K562 (cell line): Measurements from ENCODE around the gene CORIN. TPM values are rescaled to one million over a fixed set of nuclear protein-coding genes. Genes with fewer than 3 reads are reported as not detected.

Experiments
- ATAC-seq: fragments of 200-7000 bp; cut with Tn5 transposase; 3 replicates; pipeline ENCODE4 v1.9.1; 2020; ENCODE audit warnings: moderate library complexity
- BruUV-seq: library from RNA; stranded (reverse); fragments of 400-500 nt; replicated peaks from 2 replicates; lab custom pipeline; 2021; lab: Mats Ljungman, UMichigan
- CTCF ChIA-PET: fragments of 300-600 bp; formaldehyde crosslinking; extraction: SDS; loops from one replicate; lab custom pipeline; 2021; ENCODE audit warnings: low intra/inter-chr PET ratio; lab: Yijun Ruan, JAX
- POLR2A ChIA-PET: fragments of 300-600, 350-650 bp; sonication (Branson Sonifier 250); formaldehyde crosslinking; extraction: SDS; loops from one replicate; lab custom pipeline; 2021; ENCODE audit warnings: antibody characterized with exemption, inconsistent platforms; lab: Yijun Ruan, JAX
- DNase-seq, 4 experiments: peaks; one replicate each; pipeline versions ENCODE4 v3.0.0 to v3.0.0-alpha.2; 2011 to 2018; ENCODE audit warnings: low spot score in 3 of 4, mixed read lengths in 3 of 4; ENCODE audit errors: extremely low read depth in 1 of 4
- FAIRE-seq: peaks from 2 replicates; lab custom pipeline; 2011; peaks lifted over from hg19 to GRCh38; lab: Jason Lieb, UNC
- H2AFZ ChIP-seq: 2 replicates; pipeline ENCODE4 v1.6.0; 2011; ENCODE audit warnings: low read depth, low read length, control low read depth, inconsistent platforms
- H3K27ac ChIP-seq: fragments of 200-600 bp; 3 replicates; pipeline ENCODE4 v1.8.0; 2011; ENCODE audit warnings: low read depth, mild to moderate bottlenecking, control low read depth, inconsistent platforms, low read length, moderate library complexity, mixed read lengths; ENCODE audit errors: extremely low read depth
- H3K27me3 ChIP-seq, 2 experiments: fragments of 300-600 bp in 1 of 2; 2 replicates in 1 of 2; 3 replicates in 1 of 2; pipeline versions ENCODE4 v1.6.0 to v1.8.0; 2011; ENCODE audit warnings: inconsistent platforms in 2 of 2, low read length in 2 of 2, mild to moderate bottlenecking in 1 of 2, mixed read lengths in 1 of 2, moderate library complexity in 1 of 2; ENCODE audit not compliant: control insufficient read depth in 2 of 2, insufficient read depth in 2 of 2
- H3K36me3 ChIP-seq: fragments of 300-600 bp; 3 replicates; pipeline ENCODE4 v1.8.0; 2011; ENCODE audit warnings: mild to moderate bottlenecking, low read length, inconsistent platforms; ENCODE audit not compliant: control insufficient read depth, insufficient read depth
- H3K4me1 ChIP-seq, 2 experiments: fragments of 200-600 bp in 1 of 2; replicated peaks in 1 of 2; 2 replicates in 1 of 2; 3 replicates in 1 of 2; pipeline versions ENCODE4 v1.5.1 to v1.8.0; 2011; ENCODE audit warnings: inconsistent platforms in 2 of 2, low read length in 2 of 2, mild to moderate bottlenecking in 1 of 2, mixed read lengths in 1 of 2, moderate library complexity in 1 of 2; ENCODE audit not compliant: control insufficient read depth in 2 of 2, insufficient read depth in 2 of 2
- H3K4me2 ChIP-seq: 2 replicates; pipeline ENCODE4 v1.6.1; 2011; ENCODE audit warnings: low read length, control low read depth, inconsistent platforms, mixed read lengths; ENCODE audit not compliant: insufficient read depth
- H3K4me3 ChIP-seq: fragments of 200-600 bp; sonication (generic), shearing (Covaris generic); 2 replicates; pipeline ENCODE4 v1.5.1; 2016; ENCODE audit warnings: control low read depth, inconsistent platforms
- H3K79me2 ChIP-seq: fragments of 200-600 bp; 3 replicates; pipeline ENCODE4 v1.8.0; 2011; ENCODE audit warnings: low read length, inconsistent platforms; ENCODE audit not compliant: control insufficient read depth, insufficient read depth
- H3K9ac ChIP-seq, 2 experiments: 2 replicates each; pipeline versions ENCODE4 v1.6.0 to v1.6.1; 2011; ENCODE audit warnings: low read depth in 2 of 2, low read length in 2 of 2, control low read depth in 1 of 2, inconsistent platforms in 1 of 2, mild to moderate bottlenecking in 1 of 2, mixed read lengths in 1 of 2; ENCODE audit not compliant: insufficient read depth in 1 of 2
- H3K9me1 ChIP-seq: one replicate; pipeline ENCODE4 v1.6.0; 2011; ENCODE audit warnings: inconsistent platforms, mild to moderate bottlenecking, low read length, moderate library complexity; ENCODE audit not compliant: control insufficient read depth, insufficient read depth
- H3K9me3 ChIP-seq: replicated peaks from 2 replicates; pipeline ENCODE4 v1.5.1; 2011; ENCODE audit warnings: low read depth, low read length, inconsistent platforms; ENCODE audit not compliant: control insufficient read depth, insufficient read depth
- H4K20me1 ChIP-seq: replicated peaks from 2 replicates; pipeline ENCODE4 v1.6.1; 2011; ENCODE audit warnings: low read length, inconsistent platforms, mixed read lengths; ENCODE audit not compliant: control insufficient read depth, insufficient read depth
- CEBPB ChIP-seq: fragments of 450-650 bp; IDR thresholded peaks from 2 replicates; pipeline ENCODE4 v1.6.1; 2016; ENCODE audit warnings: missing genetic modification characterization, missing compliant biosample characterization
- GTF3C2 ChIP-seq: IDR thresholded peaks from 3 replicates; pipeline ENCODE4 v1.6.1; 2011; ENCODE audit warnings: borderline replicate concordance, mild to moderate bottlenecking, moderate library complexity; ENCODE audit not compliant: insufficient read length; ENCODE audit errors: extremely low read depth
- NFXL1 ChIP-seq: fragments of 450-650 bp; formaldehyde crosslinking; IDR thresholded peaks from 2 replicates; pipeline ENCODE4 v1.4.0; 2021; ENCODE audit warnings: mild to moderate bottlenecking
- NFYB ChIP-seq: IDR thresholded peaks from 2 replicates; pipeline ENCODE4 v1.6.1; 2011; ENCODE audit warnings: mild to moderate bottlenecking, moderate library complexity; ENCODE audit not compliant: insufficient read length; ENCODE audit errors: extremely low read depth
- PML ChIP-seq: IDR thresholded peaks from 2 replicates; pipeline ENCODE4 v1.6.1; 2012; ENCODE audit warnings: low read length, inconsistent platforms
- TFAM ChIP-seq: fragments of 250-450 bp; sonication (Bioruptor Pico); conservative IDR thresholded peaks from 2 replicates; pipeline ENCODE4 v1.5.0; 2021; ENCODE audit warnings: mild to moderate bottlenecking, moderate library complexity
- ZNF146 ChIP-seq: IDR thresholded peaks from one replicate; pipeline ENCODE4 v1.6.1; 2018; ENCODE audit warnings: missing compliant biosample characterization; ENCODE audit not compliant: unreplicated experiment
- ZNF583 ChIP-seq: fragments of 250-450 bp; sonication (Bioruptor Pico); IDR thresholded peaks from 2 replicates; pipeline ENCODE4 v1.4.0; 2020
- ZNF79 ChIP-seq: fragments of 250-450 bp; sonication (Bioruptor Pico); IDR thresholded peaks from 2 replicates; pipeline ENCODE4 v1.4.0; 2020; ENCODE audit warnings: low read depth, mild to moderate bottlenecking, moderate library complexity
- WGBS: fragments of 100-300 bp; shearing (Covaris generic); methylation state at CpG from one replicate; pipeline ENCODE4 v1.1.6; 2016; ENCODE audit warnings: low coverage, mixed read lengths; ENCODE audit not compliant: insufficient coverage; ENCODE audit errors: missing lambda C conversion rate; 5-methylcytosine and 5-hydroxymethylcytosine counted together
- in situ Hi-C: fragments of 300-500 bp; cut with MboI; formaldehyde crosslinking; loops from 4 replicates; pipeline ENCODE4 v1.15.0; 2018; ENCODE audit warnings: inconsistent platforms, mixed read lengths
- intact Hi-C: fragments of 100-400 bp; cut with micrococcal nuclease; formaldehyde crosslinking; loops from 2 replicates; pipeline ENCODE4 v1.14.2; 2022
- polyA plus RNA-seq, 8 experiments: library from polyadenylated mRNA; depleted of rRNA in 4 of 8; stranded (reverse) in 5 of 8; unstranded in 3 of 8; fragments of >200 nt; fragmentation: Nextera tagmentation in 2 of 8; fragmentation: Illumina TruSeq in 1 of 8; extraction: Ambion mirVana in 2 of 8; extraction: Trizol in 1 of 8; gene quantifications; 2 replicates each; pipeline versions ENCODE4 v1.2.1 to v1.2.3, GENCODE V29; 2011 to 2014; ENCODE audit warnings: inconsistent platforms in 1 of 8, missing spikeins in 1 of 8
- total RNA-seq, 7 experiments: library from RNA; depleted of rRNA in 6 of 7; stranded (reverse); fragments of >200 nt in 6 of 7; fragmentation: Illumina TruSeq in 2 of 7; extraction: Trizol in 2 of 7; gene quantifications; 2 replicates each; pipeline versions ENCODE4 v1.2.1 to v1.2.3, GENCODE V29; 2011 to 2021; ENCODE audit warnings: low replicate concordance in 1 of 7
- TF ChIP-seq, protein P1 (sequence below): sonication (generic); formaldehyde crosslinking; IDR thresholded peaks from 2 replicates; pipeline ENCODE4 v1.8.0; 2022; ENCODE audit warnings: mild to moderate bottlenecking, missing genetic modification reagents
- TF ChIP-seq, protein P2 (sequence below): fragments of 450-650 bp; conservative IDR thresholded peaks from 2 replicates; pipeline ENCODE4 v1.6.1; 2016; ENCODE audit warnings: missing genetic modification characterization, low read depth, mild to moderate bottlenecking, missing compliant biosample characterization, moderate library complexity
- TF ChIP-seq, protein P3 (sequence below), 2 experiments: fragments of 450-650 bp in 1 of 2; sonication (generic) in 1 of 2; formaldehyde crosslinking in 1 of 2; IDR thresholded peaks in 1 of 2; conservative IDR thresholded peaks in 1 of 2; 2 replicates each; pipeline versions ENCODE4 v1.6.1 to v1.8.1; 2016 to 2023; ENCODE audit warnings: mild to moderate bottlenecking in 2 of 2, moderate library complexity in 2 of 2, inconsistent platforms in 1 of 2, missing genetic modification reagents in 1 of 2

Gene CORIN
- total and polyA plus RNA-seq, 9 of the 15 experiments (the other 6 are each of a cell fraction or from before 2014, with no cell fraction given): 0.04 to 0.31 (median 0.08) TPM; not detected in 4

- TF ChIP-seq CEBPB (tag): no peak
- no peak for TF ChIP-seq TFAM (CRISPR knock-in tag)
- no peak for TF ChIP-seq ZNF79
- TF ChIP-seq, all 486 proteins: peak for 0
Observed at GRCh38 chr4:47718696-47719095, 119.2 kb downstream of the CORIN start (continued).

GRCh38 chr4:47717188-47717587 is 120.7 kb downstream of the CORIN start:
- Histone ChIP-seq H4K20me1 (no peaks in the 10 kb centered on the region), H2AFZ (no peak overlapping the region), H3K9me1 (no peaks in the 10 kb centered on the region), H3K4me3 (no peak overlapping the region), H3K9me3 (no peaks in the 10 kb centered on the region), H3K4me1 (no peaks in the 10 kb centered on the region), H3K9ac (no peak overlapping the region), H3K79me2 (no peaks in the 10 kb centered on the region), H3K27ac (no peak overlapping the region), H3K36me3 (no peaks in the 10 kb centered on the region), H3K4me2 (no peak overlapping the region), H3K27me3 (no peaks in the 10 kb centered on the region; a peak in 1 of 5 replicates)
- intact Hi-C loops: no loop called here
- POLR2A ChIA-PET: no interaction called here
- DNase-seq (no peak), ATAC-seq (no peak), FAIRE-seq (no peak)
- in situ Hi-C loops: no loop called here
- BruUV-seq: no TSS peak
- 0% methylated on average over 5 of the region's 5 CpGs for WGBS
- CTCF ChIA-PET: no interaction called here
- TF ChIP-seq NFXL1 (CRISPR knock-in tag): no peak
- TF ChIP-seq, protein P1, sequence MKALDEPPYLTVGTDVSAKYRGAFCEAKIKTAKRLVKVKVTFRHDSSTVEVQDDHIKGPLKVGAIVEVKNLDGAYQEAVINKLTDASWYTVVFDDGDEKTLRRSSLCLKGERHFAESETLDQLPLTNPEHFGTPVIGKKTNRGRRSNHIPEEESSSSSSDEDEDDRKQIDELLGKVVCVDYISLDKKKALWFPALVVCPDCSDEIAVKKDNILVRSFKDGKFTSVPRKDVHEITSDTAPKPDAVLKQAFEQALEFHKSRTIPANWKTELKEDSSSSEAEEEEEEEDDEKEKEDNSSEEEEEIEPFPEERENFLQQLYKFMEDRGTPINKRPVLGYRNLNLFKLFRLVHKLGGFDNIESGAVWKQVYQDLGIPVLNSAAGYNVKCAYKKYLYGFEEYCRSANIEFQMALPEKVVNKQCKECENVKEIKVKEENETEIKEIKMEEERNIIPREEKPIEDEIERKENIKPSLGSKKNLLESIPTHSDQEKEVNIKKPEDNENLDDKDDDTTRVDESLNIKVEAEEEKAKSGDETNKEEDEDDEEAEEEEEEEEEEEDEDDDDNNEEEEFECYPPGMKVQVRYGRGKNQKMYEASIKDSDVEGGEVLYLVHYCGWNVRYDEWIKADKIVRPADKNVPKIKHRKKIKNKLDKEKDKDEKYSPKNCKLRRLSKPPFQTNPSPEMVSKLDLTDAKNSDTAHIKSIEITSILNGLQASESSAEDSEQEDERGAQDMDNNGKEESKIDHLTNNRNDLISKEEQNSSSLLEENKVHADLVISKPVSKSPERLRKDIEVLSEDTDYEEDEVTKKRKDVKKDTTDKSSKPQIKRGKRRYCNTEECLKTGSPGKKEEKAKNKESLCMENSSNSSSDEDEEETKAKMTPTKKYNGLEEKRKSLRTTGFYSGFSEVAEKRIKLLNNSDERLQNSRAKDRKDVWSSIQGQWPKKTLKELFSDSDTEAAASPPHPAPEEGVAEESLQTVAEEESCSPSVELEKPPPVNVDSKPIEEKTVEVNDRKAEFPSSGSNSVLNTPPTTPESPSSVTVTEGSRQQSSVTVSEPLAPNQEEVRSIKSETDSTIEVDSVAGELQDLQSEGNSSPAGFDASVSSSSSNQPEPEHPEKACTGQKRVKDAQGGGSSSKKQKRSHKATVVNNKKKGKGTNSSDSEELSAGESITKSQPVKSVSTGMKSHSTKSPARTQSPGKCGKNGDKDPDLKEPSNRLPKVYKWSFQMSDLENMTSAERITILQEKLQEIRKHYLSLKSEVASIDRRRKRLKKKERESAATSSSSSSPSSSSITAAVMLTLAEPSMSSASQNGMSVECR: no peak
- TF ChIP-seq GTF3C2: no peak
- TF ChIP-seq, protein P2, sequence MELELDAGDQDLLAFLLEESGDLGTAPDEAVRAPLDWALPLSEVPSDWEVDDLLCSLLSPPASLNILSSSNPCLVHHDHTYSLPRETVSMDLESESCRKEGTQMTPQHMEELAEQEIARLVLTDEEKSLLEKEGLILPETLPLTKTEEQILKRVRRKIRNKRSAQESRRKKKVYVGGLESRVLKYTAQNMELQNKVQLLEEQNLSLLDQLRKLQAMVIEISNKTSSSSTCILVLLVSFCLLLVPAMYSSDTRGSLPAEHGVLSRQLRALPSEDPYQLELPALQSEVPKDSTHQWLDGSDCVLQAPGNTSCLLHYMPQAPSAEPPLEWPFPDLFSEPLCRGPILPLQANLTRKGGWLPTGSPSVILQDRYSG (tag): no peak
- TF ChIP-seq, protein P3, sequence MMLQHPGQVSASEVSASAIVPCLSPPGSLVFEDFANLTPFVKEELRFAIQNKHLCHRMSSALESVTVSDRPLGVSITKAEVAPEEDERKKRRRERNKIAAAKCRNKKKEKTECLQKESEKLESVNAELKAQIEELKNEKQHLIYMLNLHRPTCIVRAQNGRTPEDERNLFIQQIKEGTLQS (IDR thresholded peaks at IDR 0.05): no peak
- TF ChIP-seq, protein P3 (CRISPR knock-in tag; conservative IDR thresholded peaks at IDR 0.05): no peak
- TF ChIP-seq NFYB: no peak
- TF ChIP-seq PML: no peak
- TF ChIP-seq ZNF583 (CRISPR knock-in tag): no peak
- TF ChIP-seq ZNF146: no peak
